KBM-7 (cell line): ENCODE data around the gene LINGO4.

Experiments used
- DNase-seq: peaks from one replicate; pipeline ENCODE4 v3.0.0-alpha.2; 2015
- in situ Hi-C: fragments of 300-500 bp; cut with MboI; formaldehyde crosslinking; loops from 2 replicates; pipeline ENCODE4 v1.14.3; 2020; ENCODE audit warnings: low sequenced_read_pairs, low pct_unique_long_range_greater_than_20kb, mixed read lengths

Gene LINGO4

DNA sequence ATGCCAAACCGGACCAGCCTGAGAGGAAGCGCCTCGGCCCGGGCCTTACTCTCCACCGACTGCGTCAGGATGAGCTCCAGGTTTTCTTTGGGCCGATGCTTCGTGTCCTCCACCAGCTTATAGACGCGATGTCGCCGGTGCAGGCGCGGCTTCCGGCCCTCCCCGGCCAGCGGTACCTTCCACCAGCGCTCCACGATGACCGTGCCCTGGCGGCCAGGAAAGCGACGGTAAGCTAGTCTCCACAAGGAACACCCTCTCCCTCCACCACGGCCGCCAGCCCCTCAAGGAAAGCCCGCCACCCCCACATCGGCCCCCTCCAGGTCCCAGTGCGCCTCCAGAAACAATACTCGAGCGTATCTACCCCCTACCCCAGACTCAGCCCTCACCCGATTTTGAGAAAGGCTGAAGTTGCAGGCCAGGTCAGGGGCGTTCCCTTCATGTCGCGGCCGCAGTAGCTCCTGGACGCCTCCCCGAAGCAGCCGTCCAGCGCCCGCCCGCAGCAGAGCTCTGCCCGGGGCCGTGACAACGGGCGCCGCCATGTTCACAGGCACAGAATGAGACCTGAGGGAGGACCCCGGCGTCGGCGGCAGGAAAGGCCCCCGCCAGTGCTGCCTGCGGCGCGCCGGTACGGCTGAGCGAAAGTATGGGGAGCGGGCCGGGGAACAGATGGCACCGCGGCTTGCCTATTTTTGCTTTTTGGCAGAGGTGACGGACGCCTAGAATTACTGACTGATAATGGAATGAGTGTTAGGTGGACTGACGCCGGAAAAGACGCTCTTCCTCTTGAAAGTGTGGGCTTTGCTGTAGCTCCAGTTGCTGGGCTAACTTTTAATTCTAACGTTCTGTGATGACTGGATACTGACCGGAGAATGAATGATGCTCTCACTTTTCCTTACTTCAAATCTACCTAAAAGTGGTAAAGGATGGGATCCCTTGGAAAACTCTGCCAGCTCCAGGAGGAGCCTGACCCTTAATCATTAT, 42.0 kb downstream of the LINGO4 start, which contains the start of gene MRPL9:
Gene MRPL9 (minus strand): TSS at position 556 of the 981 bp plus-strand sequence. CDS start 17 bp downstream, at position 539.
- in situ Hi-C loops, result no loop called here
- peak; percentile 84 for DNase-seq

DNA sequence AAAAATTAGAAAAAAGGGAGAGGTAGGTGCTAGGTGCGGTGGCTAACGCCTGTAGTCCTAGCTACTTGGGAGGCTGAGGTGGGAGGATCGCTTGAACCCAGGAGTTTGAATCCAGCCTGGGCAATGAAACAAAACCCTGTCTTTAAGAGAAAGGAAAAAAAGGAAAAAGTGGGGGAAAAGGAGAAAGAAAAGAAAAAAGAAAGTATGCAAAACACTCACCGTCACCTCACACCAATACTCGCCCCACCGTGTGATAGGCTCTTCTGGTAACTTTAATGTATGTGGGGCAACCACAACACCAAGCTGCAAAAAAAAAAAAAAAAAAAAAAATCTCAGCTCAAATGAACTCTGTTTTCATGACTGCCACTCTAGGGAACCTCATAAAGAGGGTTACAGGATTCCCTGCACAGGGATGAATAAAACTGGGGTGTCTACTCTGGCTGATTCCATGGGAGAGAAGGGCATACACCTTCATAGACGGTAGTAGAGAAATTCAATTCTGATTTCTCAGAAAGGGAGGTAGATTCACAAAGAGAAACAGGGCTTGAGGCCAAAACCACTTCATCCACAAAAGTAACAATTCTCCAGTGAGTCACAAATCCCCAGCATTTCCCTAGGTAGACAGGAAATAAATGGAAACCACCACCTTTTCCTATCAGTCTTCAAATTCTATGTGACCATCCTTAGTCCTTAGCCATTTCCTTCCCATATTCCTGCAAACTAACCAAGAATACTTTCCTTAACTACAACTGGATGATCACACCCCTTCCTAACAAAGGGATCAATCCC, 44.4 kb downstream of the LINGO4 start:
- no peak for DNase-seq
- in situ Hi-C loops, result no loop called here

DNA sequence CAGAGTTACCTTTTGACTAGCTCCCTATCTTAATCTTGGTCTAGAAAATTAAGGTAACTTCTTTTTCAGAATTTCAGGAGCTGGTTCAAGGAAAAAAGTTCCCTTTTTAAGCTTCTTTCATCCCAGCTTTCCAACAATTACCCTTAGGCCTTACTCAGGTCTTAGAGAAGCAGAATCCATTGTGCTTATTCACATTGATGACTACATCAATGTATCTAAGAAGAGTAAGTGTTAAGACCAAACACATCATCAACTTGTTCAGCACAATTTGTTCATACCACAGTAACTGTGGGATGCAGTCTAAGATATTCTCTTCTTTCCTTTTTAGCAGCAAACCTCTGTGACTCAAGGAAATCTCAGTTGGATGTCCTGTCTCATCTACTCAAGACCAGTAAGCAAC, 46.0 kb downstream of the LINGO4 start:
- in situ Hi-C loops, result no loop called here
- DNase-seq, result no peak

DNA sequence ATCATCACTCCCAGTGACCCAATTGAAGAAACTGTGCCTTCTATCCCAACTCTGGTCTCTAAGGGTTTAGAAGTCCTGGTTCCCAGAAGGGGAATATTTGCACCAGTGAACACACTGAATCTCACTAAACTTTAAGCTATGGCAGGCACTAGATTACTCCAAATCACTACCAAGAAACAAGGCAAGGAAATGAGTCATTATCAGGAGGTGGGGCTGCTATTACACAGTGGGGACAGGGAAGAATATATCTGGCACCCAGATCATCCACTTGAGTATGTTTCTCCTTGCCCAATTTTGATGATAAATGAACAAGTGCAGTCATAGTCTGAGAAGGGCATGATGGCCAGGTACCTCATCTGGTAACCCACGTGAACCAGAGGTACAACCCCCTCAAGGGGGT, 48.9 kb downstream of the LINGO4 start:
- in situ Hi-C loops, result no loop called here
- DNase-seq, result no peak
